ENCODE data around the gene SH3GL2.
A peak's percentile ranks its signal among the peaks of the same experiment; 100 is the strongest.

The SH3GL2 gene

DNA sequence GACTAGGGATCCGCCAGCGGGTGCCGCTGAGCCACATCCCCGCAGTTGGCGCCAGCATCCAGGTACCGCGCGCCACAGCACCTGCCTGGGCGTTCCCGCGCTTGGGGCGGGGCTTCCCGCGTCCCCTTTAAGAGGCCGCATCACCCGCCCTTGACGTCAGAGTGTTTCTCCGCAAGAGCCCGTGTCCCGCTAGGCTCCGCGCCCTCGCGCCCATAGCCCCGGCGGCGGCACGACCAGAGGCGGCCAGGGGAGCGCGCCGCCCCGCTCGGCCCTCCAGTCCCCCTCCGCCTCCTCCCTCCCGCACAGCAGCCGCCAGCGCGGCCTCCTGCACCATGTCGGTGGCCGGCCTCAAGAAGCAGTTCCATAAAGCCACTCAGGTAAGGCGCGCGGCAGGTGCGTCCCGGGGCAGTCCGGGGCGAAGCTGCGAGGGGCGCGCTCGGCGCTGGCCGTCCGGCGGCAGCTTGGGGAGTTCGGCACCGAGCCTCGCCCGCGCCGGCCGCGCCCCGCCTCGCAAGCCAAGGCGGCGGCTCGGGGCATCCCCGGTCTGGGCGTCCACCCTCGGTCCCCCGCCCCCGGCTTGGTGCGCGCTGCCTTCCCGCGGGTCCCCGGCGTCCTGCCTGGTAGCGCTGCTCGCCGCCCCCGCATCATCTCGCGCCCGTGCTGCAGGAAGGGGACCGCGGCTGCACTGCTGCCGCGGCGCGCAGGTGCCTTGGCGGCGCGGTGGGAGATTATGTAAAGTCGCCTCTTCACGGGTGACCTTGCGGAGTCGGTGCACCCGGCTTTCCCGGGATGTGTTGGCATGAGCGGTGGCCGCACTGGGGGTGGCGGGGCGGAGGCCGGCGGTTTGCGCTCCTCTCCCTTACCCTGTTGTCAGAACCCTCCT is at the start of gene SH3GL2:
SH3GL2 (plus strand) TSS at position 156 of the 883 bp plus-strand sequence.
- DNase-seq: no peak

GRCh38 chr9:17531642-17532254 is 47.1 kb upstream of the SH3GL2 start:
- peak; percentile 10 for DNase-seq

GRCh38 chr9:17532461-17532860 is 46.4 kb upstream of the SH3GL2 start:
- DNase-seq: no peak

DNA sequence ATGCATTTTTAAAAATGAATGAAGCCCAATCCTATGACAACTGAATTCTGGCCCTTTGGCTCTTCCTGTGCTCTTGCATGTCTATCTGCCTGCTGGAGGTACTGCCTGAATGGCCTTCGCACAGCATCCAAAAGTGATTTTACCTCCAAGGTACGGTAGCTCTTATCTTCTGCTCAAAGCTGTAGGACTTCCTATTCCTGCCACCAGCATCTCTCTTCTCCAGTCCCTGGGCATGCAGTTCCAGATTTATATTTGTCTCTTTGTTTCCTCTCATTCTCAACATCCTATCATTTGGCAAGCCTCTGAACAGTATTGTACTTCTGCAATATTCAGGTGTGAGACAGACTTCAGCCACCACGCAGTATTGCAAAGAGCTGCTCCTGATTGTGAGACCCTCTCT is 43.7 kb upstream of the SH3GL2 start:
- DNase-seq: no peak

- no peak for DNase-seq
Observed at GRCh38 chr9:17536027-17536426, 42.8 kb upstream of the SH3GL2 start.

- DNase-seq: no peak
Observed at GRCh38 chr9:17551023-17551422, 27.8 kb upstream of the SH3GL2 start.

DNA sequence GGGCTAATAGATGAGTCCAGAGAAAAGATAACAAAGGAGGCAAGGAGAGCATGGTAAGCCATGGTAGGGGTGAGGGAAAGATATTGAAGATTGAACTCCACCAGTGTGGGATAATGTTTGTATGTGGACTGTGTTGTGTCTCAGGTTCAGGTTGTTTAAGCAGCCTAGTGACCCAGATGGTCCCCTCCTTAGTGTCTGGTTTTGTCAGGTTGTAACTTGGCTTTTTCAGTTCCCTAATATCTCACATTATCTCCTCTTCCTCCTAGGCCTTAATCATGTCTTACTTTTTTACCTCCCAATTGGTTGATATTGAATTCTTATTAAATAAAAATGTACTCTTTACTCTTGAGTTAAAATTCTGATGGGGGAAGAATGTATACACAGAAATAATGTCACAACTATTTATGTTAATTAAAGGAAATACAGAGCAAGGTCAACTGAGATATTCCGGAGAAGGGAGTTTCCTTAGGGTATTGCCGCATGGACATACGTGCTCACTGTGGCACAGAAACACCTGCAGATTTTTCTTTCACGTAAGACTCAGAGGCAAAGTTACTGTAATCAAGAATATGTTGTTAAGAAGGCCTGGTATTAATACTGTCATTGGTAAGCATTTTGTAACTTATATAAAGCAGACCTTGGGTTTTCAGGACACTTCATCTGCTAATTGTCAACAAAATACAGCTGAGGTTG is 23.4 kb upstream of the SH3GL2 start:
- DNase-seq: no peak

- no peak for DNase-seq
Observed at GRCh38 chr9:17556255-17556654, 22.6 kb upstream of the SH3GL2 start.

DNA sequence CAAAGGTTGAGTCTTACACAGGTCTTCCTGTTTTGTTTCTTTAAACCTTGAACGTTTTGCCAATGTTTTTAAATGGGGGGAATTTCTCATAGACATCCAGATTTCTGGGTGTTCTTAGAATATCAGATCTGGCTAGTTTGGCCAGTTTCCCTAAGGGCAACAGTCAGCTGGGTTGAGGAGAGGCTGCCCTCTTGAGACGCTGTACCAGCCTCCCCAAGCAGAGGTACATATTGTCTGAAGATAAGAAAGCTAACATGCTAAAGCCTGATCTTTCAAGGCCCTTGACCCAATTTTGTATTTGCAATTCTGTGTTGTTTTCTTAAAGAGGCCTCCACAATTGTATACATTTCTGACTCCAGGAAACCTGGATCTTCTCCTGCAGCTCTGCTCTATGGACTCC is 21.9 kb upstream of the SH3GL2 start:
- no peak for DNase-seq

DNA sequence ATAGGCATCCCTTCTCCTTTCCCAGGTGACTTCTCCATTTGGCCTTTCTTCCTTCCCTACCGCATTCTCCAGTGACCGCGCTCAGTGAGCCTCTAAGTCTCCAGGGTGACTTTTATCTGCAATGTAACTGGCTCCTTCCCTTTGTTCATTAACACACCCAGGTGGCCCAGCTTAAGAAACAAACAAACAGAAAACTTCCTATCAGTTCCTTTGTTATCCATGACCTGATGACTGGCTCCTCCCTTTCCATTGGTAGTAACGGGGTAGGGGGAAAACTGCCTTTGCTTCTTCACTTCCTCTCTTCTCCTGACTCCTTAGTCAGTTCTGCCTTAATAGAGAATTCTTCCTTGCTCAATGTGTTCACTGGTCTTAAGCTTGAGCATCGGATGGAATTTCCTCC is 7.0 kb upstream of the SH3GL2 start:
- DNase-seq: no peak

DNA sequence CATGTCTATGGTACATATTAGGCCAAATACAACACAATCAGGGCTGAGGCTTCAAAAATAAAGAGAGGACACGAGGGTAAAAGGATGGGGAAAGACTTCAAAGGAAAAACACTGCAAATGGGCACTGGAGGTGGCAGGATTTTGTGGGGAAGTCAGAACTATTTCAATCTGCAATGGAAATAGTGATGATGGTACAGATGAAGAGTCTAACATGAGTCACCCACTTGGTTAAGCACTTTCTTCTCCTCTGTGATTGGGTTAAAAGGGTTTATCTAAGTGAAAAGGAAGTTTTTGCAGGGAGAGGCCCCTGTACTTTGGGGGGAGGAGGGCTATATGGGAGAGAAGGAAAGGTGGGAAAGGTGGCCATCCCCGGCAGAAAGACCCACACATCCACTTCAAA is 4.5 kb upstream of the SH3GL2 start:
- DNase-seq: no peak

DNA sequence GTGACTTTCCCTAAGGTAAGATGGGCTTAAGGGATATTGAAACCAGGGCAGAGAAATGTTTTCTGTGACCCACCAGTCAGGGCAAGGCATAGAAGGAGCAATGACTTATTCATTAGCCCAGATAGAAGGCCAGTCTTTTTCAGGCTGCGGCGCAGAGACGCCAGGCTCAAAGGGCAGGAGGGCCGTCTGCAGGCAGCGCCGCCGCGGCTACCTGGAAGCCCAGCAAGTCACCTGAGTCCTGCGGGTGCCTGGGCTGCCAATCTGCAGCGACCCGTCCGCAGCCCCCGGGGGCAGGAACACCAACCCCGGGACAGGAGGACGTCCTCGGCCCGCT is 322 bp upstream of the SH3GL2 start:
- no peak for DNase-seq

DNA sequence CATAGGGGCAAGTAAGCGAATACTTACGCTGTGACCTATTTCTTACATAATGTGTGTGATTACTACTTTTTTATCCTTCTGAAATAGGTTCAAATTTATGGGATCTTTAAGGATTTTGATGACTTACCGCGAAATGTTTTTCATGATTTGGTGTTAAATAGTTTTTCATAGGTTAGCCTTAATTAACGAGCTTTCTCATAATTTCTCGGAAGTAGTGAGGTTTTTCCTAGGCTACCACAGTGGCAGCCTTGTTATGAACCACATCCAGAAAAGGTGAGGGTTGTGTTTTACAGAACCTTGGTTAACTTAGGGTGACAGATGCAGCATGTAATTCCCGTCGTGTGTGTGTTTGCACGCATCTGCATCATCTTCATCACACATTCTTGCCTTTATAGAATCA is 1.3 kb downstream of the SH3GL2 start:
- DNase-seq: no peak

DNA sequence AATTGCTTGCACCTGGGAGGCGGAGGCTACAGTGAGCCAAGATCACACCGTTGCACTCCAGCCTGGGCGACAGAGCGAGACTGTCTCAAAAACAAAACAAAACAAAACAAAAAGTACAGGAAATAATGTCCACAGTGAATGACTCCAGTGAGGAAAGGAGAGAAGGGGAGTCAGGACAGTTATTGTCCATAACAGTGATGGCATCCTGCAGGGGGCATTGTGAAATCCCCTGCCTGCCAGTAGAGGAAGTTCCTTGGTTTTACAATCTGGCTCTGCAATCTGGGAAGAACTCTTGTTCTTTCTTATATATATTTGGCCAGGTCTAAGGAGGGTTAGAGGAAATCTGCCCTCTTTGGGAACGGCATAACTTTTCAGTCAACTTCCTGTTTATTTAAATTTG is 8.2 kb downstream of the SH3GL2 start:
- no peak for DNase-seq

DNA sequence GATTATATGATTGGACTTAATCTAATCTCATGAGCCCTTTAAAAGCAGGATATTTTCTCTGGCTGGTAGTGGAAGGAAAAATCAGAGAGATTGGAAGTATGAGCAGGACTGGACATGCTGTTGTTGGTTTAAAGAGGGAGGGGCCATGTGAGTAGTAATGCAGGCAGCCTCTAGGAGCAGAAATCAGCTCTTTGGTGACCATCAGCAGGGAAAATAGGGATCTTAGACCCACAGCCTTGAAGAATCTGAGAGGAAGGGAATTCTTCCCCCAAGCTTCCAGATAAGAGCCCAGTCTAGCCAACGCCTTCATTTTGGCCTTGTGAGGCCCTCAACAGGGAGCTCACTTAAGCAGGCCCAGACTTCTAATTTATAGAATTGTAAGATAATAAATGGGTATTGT is 9.5 kb downstream of the SH3GL2 start:
- no peak for DNase-seq

- DNase-seq: no peak
Observed at GRCh38 chr9:17588941-17589340, 10.1 kb downstream of the SH3GL2 start.

DNA sequence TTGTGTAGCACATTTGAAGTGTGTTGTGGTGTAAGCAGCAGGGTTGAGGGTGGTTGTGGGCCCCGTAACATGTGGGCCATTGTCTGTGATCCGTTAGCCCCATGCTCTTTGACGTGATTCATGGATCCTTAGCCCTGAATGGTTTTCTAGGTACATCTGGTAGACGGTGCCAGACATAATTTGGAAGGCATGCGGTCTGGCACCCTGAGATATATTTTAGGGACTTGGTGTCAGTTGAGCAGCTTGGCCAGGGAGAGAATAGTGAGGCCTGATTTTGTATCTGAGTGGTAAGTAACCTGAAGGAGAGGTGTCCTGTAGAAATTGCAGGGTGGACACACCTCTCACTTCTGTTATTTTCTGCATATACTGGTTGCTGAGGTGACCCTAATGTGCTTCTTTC is 10.9 kb downstream of the SH3GL2 start:
- no peak for DNase-seq

- no peak for DNase-seq
Observed at GRCh38 chr9:17594961-17595360, 16.1 kb downstream of the SH3GL2 start.

GRCh38 chr9:17597977-17598376 is 19.1 kb downstream of the SH3GL2 start:
- DNase-seq: no peak

GRCh38 chr9:17600962-17601593 is 22.2 kb downstream of the SH3GL2 start:
- DNase-seq: no peak

DNA sequence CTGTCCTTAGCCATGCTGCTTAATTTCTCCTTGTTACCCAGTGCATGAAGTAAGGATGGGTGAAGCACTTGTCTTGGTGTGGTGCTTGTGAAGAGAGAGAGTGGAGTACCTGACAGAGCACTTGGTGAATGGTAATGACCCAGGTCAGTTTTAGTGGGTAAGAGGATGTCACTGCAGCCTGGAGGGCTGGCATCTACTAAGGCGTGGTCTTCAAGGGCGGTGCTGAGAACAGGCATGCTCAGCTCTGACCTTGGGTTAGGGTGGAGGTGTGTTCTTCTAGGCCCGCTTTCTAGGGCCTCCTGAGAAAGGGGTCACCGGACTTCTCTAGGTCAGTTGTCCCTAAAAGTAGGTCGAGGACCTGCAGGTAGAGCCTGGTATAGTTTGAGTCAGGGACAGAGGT is 25.7 kb downstream of the SH3GL2 start:
- no peak for DNase-seq

DNA sequence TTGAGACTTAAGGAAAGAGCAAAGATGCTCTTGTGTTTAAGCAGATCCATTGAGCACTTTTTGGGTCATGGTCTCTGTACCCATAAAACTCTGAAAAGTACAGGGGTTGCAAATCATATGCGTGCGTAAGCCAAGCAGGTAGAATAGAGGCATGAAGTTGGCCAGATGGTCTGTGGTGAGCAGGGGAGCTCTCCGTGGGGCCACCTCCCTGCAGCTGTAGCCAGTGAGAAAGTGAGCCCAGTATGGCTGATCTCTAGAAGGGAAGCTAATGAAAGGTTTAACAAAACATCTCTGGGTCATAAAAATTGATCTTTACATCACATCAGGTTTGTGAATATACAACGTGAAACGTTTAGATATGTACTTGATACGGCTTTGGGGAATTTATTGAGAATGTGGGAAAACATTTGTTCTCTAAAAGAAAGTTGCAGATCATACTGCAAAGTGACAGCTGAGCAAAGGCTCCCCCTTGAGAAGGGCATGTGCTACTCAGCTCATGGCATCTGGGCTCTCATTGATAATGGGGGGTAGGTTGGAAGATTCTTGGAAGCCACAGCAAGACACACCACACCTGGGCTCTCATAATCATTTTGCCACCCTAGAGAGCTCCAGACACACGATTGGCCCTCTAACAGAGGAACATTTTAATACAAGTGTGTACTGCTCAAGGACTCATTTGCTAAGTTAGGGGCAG is 30.6 kb downstream of the SH3GL2 start:
- no peak for DNase-seq

DNA sequence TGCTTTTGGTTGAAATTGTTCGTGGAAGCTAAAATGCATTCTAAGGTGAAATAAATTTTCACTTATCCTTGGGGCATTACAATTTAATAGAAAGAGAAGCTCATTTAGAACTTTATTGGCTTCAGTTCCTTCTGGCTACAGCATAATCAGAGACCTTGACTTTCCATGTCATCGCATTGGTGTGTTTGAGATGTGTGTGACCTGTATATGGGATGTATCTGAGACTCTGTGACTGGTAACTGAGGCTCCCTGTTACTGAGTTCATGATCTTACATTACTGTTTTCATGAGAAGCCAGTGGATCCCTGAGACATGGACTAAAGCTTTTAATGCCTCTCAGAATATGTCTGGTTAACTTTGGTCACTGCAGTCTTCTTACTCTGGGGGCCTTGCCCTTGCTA is 32.5 kb downstream of the SH3GL2 start:
- DNase-seq: no peak

Data from SHP77 treated with DMSO at 0.1 percent for 48 hours (cell line).